MCF 10A (cell line): ENCODE results near the gene CTRB2. TPM values are rescaled to one million over a fixed set of nuclear protein-coding genes. Genes with fewer than 3 reads are reported as not detected.

ENCODE experiments used
- BruUV-seq: library from RNA; stranded (reverse); fragments of 400-500 nt; replicated peaks from 2 replicates; lab custom pipeline; 2021; lab: Mats Ljungman, UMichigan
- CTCF ChIA-PET: fragments of 300-600 bp; sonication (Branson Sonifier 250); formaldehyde crosslinking; extraction: SDS; loops from one replicate; lab custom pipeline; 2021; ENCODE audit warnings: antibody characterized with exemption, inconsistent platforms; lab: Yijun Ruan, JAX
- POLR2A ChIA-PET: fragments of 300-600, 350-650 bp; sonication (Branson Sonifier 250); formaldehyde crosslinking; extraction: SDS; loops from one replicate; lab custom pipeline; 2020; ENCODE audit warnings: antibody characterized with exemption, inconsistent platforms; lab: Yijun Ruan, JAX
- DNase-seq: peaks from one replicate; pipeline ENCODE4 v3.0.0-alpha.2; 2018; ENCODE audit not compliant: unreplicated experiment
- H3K27ac Mint-ChIP-seq: one replicate; pipeline ENCODE4 v1.8.0; 2022; ENCODE audit warnings: mild to moderate bottlenecking, low read depth, mixed read lengths; ENCODE audit not compliant: unreplicated experiment
- H3K27me3 Mint-ChIP-seq: one replicate; pipeline ENCODE4 v1.8.0; 2022; ENCODE audit warnings: mixed read lengths; ENCODE audit not compliant: insufficient read depth, unreplicated experiment
- H3K36me3 Mint-ChIP-seq: one replicate; pipeline ENCODE4 v1.8.0; 2022; ENCODE audit warnings: mild to moderate bottlenecking, moderate library complexity, mixed read lengths; ENCODE audit not compliant: insufficient read depth, unreplicated experiment
- H3K4me1 Mint-ChIP-seq: one replicate; pipeline ENCODE4 v1.8.0; 2022; ENCODE audit warnings: mixed read lengths; ENCODE audit not compliant: insufficient read depth, unreplicated experiment
- H3K4me3 Mint-ChIP-seq: one replicate; pipeline ENCODE4 v1.8.0; 2022; ENCODE audit warnings: mild to moderate bottlenecking, moderate library complexity, mixed read lengths; ENCODE audit not compliant: unreplicated experiment
- H3K9me3 Mint-ChIP-seq: one replicate; pipeline ENCODE4 v1.8.0; 2022; ENCODE audit warnings: mixed read lengths; ENCODE audit not compliant: unreplicated experiment
- intact Hi-C: fragments of 100-400 bp; cut with micrococcal nuclease; formaldehyde crosslinking; loops from 2 replicates; pipeline ENCODE4 v1.14.1; 2022
- total RNA-seq: library from RNA; stranded (reverse); gene quantifications from 2 replicates; pipeline ENCODE4 v1.2.3, GENCODE V29; 2022
- TF ChIP-seq, protein P1 (sequence below): fragments of 200-600 bp; IDR thresholded peaks from one replicate; pipeline ENCODE4 v1.8.0; 2022; ENCODE audit warnings: antibody characterized with exemption, mild to moderate bottlenecking; ENCODE audit not compliant: unreplicated experiment

The CTRB2 gene
- total RNA-seq, 1 experiment from 2014 or later = not detected

- DNase-seq = no peak
- H3K36me3 Mint-ChIP-seq = peaks cover 73% of the 10 kb centered on the region
- peaks cover 7% of the 10 kb centered on the region for H3K4me1 Mint-ChIP-seq
- no TSS peak for BruUV-seq
- ChIA-PET CTCF (interaction anchor here (0.6 to 1.4 kb wide), 4 partner anchors 31 to 161 kb away, joined by 3 to 4 read pairs (median 4); no protein-coding TSS in a partner anchor), POLR2A (interaction anchor here (0.6 kb wide), 1 partner anchor 138 kb away, joined by 3 read pairs; no protein-coding TSS in a partner anchor)
- H3K4me3 Mint-ChIP-seq = no peak overlapping the region
- intact Hi-C loops = loop anchor here (5.0 kb wide), 1 partner anchor 172 kb away; no protein-coding TSS in a partner anchor
- H3K27me3 Mint-ChIP-seq = no peaks in the 10 kb centered on the region
- TF ChIP-seq, protein P1, sequence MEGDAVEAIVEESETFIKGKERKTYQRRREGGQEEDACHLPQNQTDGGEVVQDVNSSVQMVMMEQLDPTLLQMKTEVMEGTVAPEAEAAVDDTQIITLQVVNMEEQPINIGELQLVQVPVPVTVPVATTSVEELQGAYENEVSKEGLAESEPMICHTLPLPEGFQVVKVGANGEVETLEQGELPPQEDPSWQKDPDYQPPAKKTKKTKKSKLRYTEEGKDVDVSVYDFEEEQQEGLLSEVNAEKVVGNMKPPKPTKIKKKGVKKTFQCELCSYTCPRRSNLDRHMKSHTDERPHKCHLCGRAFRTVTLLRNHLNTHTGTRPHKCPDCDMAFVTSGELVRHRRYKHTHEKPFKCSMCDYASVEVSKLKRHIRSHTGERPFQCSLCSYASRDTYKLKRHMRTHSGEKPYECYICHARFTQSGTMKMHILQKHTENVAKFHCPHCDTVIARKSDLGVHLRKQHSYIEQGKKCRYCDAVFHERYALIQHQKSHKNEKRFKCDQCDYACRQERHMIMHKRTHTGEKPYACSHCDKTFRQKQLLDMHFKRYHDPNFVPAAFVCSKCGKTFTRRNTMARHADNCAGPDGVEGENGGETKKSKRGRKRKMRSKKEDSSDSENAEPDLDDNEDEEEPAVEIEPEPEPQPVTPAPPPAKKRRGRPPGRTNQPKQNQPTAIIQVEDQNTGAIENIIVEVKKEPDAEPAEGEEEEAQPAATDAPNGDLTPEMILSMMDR = no peak
- H3K9me3 Mint-ChIP-seq = no peaks in the 10 kb centered on the region
- peak overlapping the region; percentile 57 for H3K27ac Mint-ChIP-seq
These were observed 23.6 kb upstream of the CTRB2 start for GRCh38 chr16:75230471-75231110.

- Mint-ChIP-seq H3K27me3 (no peaks in the 10 kb centered on the region), H3K9me3 (no peaks in the 10 kb centered on the region), H3K4me1 (peaks cover 7% of the 10 kb centered on the region), H3K36me3 (peaks cover 69% of the 10 kb centered on the region), H3K4me3 (no peak overlapping the region), H3K27ac (no peak overlapping the region)
- CTCF ChIA-PET = interaction anchor here (0.6 to 1.7 kb wide), 6 partner anchors 21 to 172 kb away, joined by 3 to 4 read pairs (median 4); no protein-coding TSS in a partner anchor
- TF ChIP-seq, protein P1 = no peak
- no peak for DNase-seq
- POLR2A ChIA-PET = no interaction called here
- BruUV-seq = no TSS peak
- intact Hi-C loops = loop anchor here (5.0 kb wide), 1 partner anchor 173 kb away; no protein-coding TSS in a partner anchor
These were observed 22.4 kb upstream of the CTRB2 start for GRCh38 chr16:75229172-75230031.

- ChIA-PET CTCF (interaction anchor here (0.6 to 1.7 kb wide), 5 partner anchors 22 to 343 kb away, joined by 3 to 4 read pairs (median 4); no protein-coding TSS in a partner anchor), POLR2A (no interaction called here)
- H3K27me3 Mint-ChIP-seq = no peaks in the 10 kb centered on the region
These were observed 21.4 kb upstream of the CTRB2 start for GRCh38 chr16:75228143-75228976.

More at GRCh38 chr16:75228143-75228976, 21.4 kb upstream of the CTRB2 start:
- intact Hi-C loops = no loop called here
- Mint-ChIP-seq H3K4me3 (no peak overlapping the region), H3K9me3 (no peaks in the 10 kb centered on the region), H3K36me3 (peaks cover 64% of the 10 kb centered on the region), H3K4me1 (no peaks in the 10 kb centered on the region), H3K27ac (no peak overlapping the region)
- BruUV-seq = no TSS peak
- DNase-seq = no peak
- TF ChIP-seq, protein P1 = no peak
